22Rv1 (cell line): Measurements from ENCODE around the gene ST3GAL3.
A peak's percentile ranks its signal among the peaks of the same experiment; 100 is the strongest.

Experiments used
- H3K27ac ChIP-seq: fragments of 450-650 bp; 2 replicates; pipeline ENCODE4 v1.5.1; 2017
- CTCF ChIP-seq: fragments of 450-650 bp; IDR thresholded peaks from 2 replicates; pipeline ENCODE4 v1.5.1; 2017; ENCODE audit warnings: mild to moderate bottlenecking
- ZFX ChIP-seq: fragments of 450-650 bp; IDR thresholded peaks from 2 replicates; pipeline ENCODE4 v1.6.1; 2017; ENCODE audit warnings: antibody characterized with exemption, borderline replicate concordance

Gene ST3GAL3

GRCh38 chr1:43936431-43937151, 229.3 kb downstream of the ST3GAL3 start:
- TF ChIP-seq CTCF (peak; percentile 54), ZFX (no peak)
- H3K27ac ChIP-seq: peak overlapping the region; percentile 92

GRCh38 chr1:43937179-43937865, 230.0 kb downstream of the ST3GAL3 start:
- TF ChIP-seq ZFX (no peak), CTCF (no peak)
- H3K27ac ChIP-seq: peak overlapping the region; percentile 92

- H3K27ac ChIP-seq: no peak overlapping the region
- TF ChIP-seq ZFX (no peak), CTCF (no peak)
These were observed 231.0 kb downstream of the ST3GAL3 start for GRCh38 chr1:43938383-43938782.

GRCh38 chr1:43938892-43939587, 231.7 kb downstream of the ST3GAL3 start:
- H3K27ac ChIP-seq: no peak overlapping the region
- TF ChIP-seq ZFX: no peak
- TF ChIP-seq CTCF: no peak

GRCh38 chr1:43942411-43942810, 235.1 kb downstream of the ST3GAL3 start:
- no peak overlapping the region for H3K27ac ChIP-seq
- no peak for TF ChIP-seq ZFX
- no peak for TF ChIP-seq CTCF

- TF ChIP-seq CTCF: no peak
- no peak for TF ChIP-seq ZFX
- H3K27ac ChIP-seq: peak overlapping the region; percentile 78; the same call in 1 of the 2 replicates
These were observed 237.5 kb downstream of the ST3GAL3 start for GRCh38 chr1:43944860-43945259.

- TF ChIP-seq CTCF: no peak
- no peak for TF ChIP-seq ZFX
- peak overlapping the region; percentile 78 for H3K27ac ChIP-seq
These were observed 238.4 kb downstream of the ST3GAL3 start for GRCh38 chr1:43945674-43946235.
